Body of pancreas (tissue), 4 donors: ENCODE measurements around the gene NQO2.

Source experiments
- CTCF ChIP-seq, 7 experiments: fragments of 450-650 bp in 4 of 7; fragments of 200-600 bp in 3 of 7; sonication (generic) in 3 of 7; IDR thresholded peaks; one replicate each; pipeline ENCODE4 v1.5.1; 2016 to 2019; ENCODE audit warnings: antibody characterized with exemption in 7 of 7
- POLR2A ChIP-seq, 3 donors: fragments of 450-650 bp; IDR thresholded peaks; one replicate each; pipeline ENCODE4 v1.6.1; 2016; ENCODE audit warnings: antibody characterized with exemption in 3 of 3, mild to moderate bottlenecking in 2 of 3

GRCh38 chr6:3058957-3059356, 59.3 kb downstream of the NQO2 start:
- TF ChIP-seq CTCF (IDR thresholded peaks at IDR 0.05) (no peak), POLR2A (IDR thresholded peaks at IDR 0.05) (no peak)
